Bronchial epithelial cell (primary cell): Measurements from ENCODE around the gene PHKA1. TPM values are rescaled to one million over a fixed set of nuclear protein-coding genes. Genes with fewer than 3 reads are reported as not detected.

Experiments
- DNase-seq: peaks from one replicate; pipeline ENCODE4 v3.0.0-alpha.2; 2010; ENCODE audit warnings: low read depth
- FAIRE-seq: peaks from 2 replicates; lab custom pipeline; 2011; peaks lifted over from hg19 to GRCh38; lab: Jason Lieb, UNC
- H3K27me3 ChIP-seq: 2 replicates; pipeline ENCODE4 v1.5.1; 2011; ENCODE audit warnings: low read length; ENCODE audit not compliant: control insufficient read depth, insufficient read depth
- H3K36me3 ChIP-seq: 2 replicates; pipeline ENCODE4 v1.5.1; 2011; ENCODE audit warnings: low read length; ENCODE audit not compliant: control insufficient read depth, insufficient read depth
- H3K4me3 ChIP-seq: 2 replicates; pipeline ENCODE4 v1.5.1; 2011; ENCODE audit warnings: mild to moderate bottlenecking, low read depth, low read length, control low read depth
- CTCF ChIP-seq: IDR thresholded peaks from 2 replicates; pipeline ENCODE4 v1.5.1; 2011; ENCODE audit warnings: mild to moderate bottlenecking, moderate library complexity, low read length, control low read depth, inconsistent platforms; ENCODE audit not compliant: insufficient read depth, severe bottlenecking
- total RNA-seq: library from RNA; depleted of rRNA; stranded (reverse); fragments of >200 nt; gene quantifications from 2 replicates; pipeline ENCODE4 v1.2.1, GENCODE V29; 2014

PHKA1 gene
- total RNA-seq, 1 donor from 2014 or later = 13.4 TPM

DNA sequence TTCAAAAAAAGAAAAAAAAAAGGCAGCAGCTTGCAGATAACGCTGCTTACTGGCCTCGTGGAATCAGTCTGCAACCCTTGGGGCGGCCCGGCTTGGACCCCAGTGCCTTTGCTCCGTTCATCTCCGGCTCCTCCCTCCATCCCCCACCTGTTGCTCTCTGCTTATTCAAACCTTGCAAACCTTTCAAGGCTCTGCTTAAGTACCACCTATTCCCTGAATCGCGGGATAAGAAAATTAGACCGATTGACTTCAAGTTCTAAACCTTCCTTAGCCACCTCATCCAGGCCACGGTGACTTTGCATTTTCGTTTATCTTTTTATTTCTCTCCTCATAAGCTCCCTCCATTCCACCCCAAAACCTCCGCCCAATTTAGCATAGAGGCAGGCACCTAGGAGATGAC, 1.4 kb upstream of the PHKA1 start:
- no peak for FAIRE-seq
- DNase-seq = no peak
- no peak overlapping the region for H3K4me3 ChIP-seq
- TF ChIP-seq CTCF = no peak
- H3K36me3 ChIP-seq = no peaks in the 10 kb centered on the region
- H3K27me3 ChIP-seq = no peaks in the 10 kb centered on the region

DNA sequence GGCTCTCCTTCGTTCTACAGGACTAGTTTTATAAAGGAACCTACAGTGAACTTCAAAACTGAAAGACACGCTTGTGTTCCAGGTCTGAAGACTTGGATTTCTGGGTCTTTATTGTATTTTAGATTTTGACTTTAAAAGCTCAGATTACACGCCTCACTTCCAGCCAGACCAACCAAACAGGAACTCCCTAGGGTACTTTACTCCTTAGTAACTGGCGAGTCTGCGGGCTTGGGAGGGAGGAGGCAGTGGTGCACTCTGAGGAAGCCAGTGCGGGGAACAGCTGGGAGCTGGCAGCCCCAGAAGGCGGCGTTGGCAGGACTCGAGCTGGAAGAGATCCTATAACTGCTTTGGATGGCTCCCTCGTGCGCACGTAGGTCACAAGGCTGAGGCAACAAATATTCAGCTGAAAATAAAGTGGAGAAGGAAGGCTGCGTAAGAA, 391 bp upstream of the PHKA1 start:
- Histone ChIP-seq H3K27me3 (no peaks in the 10 kb centered on the region), H3K36me3 (no peaks in the 10 kb centered on the region), H3K4me3 (peak overlapping the region; percentile 49)
- FAIRE-seq (no peak), DNase-seq (peak; percentile 53)
- peak; percentile 13 for TF ChIP-seq CTCF

- FAIRE-seq (no peak), DNase-seq (peak; percentile 15)
- Histone ChIP-seq H3K27me3 (no peaks in the 10 kb centered on the region), H3K36me3 (no peaks in the 10 kb centered on the region), H3K4me3 (peak overlapping the region; percentile 49)
- TF ChIP-seq CTCF = no peak
Measured at GRCh38 chrX:72713130-72713529, 976 bp downstream of the PHKA1 start.

DNA sequence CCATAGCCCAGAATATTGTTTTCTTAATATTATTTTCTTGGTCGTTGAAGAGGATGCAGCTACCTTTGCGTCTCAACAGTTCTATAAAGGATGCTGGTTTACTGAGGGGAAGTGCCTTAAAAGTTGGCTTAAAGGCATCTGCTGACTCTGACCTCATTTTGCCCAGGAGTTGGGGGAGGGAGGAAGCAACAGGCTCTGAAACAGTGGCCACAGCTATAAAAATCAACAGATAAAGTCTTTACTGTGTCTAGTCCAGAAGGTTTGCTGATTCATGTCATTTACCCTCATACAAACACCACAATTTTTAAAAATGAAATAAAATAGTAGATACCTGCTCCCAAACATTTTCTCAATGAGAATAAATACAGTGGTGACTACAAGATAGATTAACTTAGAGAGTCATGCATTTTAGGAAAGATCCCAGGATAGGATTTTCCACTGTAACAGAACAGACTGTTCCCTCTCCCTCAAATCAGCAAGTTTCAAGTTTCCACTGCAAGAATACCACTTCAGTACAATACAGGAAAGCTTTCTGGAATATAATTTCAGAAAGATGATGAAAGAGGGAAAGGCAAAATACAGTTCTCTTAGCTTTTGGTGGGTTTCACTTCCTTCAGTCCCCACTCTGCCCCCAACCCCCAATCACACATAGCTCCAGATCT, 1.9 kb downstream of the PHKA1 start:
- H3K27me3 ChIP-seq = no peaks in the 10 kb centered on the region
- TF ChIP-seq CTCF = no peak
- FAIRE-seq = no peak
- H3K4me3 ChIP-seq = no peak overlapping the region
- no peak for DNase-seq
- H3K36me3 ChIP-seq = no peaks in the 10 kb centered on the region

- TF ChIP-seq CTCF = no peak
- H3K27me3 ChIP-seq = no peaks in the 10 kb centered on the region
- DNase-seq (no peak), FAIRE-seq (no peak)
- H3K4me3 ChIP-seq = no peak overlapping the region
- no peaks in the 10 kb centered on the region for H3K36me3 ChIP-seq
Measured at GRCh38 chrX:72705814-72706213, 8.3 kb downstream of the PHKA1 start.

DNA sequence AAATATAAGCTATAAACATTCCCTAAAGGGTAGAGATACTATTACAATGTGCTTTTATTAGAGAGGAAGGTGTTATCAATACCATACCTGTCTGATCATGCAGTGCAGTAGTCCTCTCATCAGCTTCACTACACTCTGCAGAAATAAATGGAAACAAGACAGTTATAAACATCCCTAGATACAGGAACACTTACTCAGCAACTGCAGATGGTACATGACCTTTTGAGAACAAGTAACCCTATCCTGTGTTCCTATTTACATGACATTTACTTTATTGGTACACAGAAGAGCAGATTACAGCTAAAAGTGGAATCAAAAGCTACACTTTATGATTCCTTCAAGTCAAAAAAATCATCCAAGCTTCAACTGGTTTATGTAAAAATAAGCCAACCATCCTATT, 9.0 kb downstream of the PHKA1 start:
- TF ChIP-seq CTCF = no peak
- H3K4me3 ChIP-seq = no peak overlapping the region
- H3K36me3 ChIP-seq = no peaks in the 10 kb centered on the region
- H3K27me3 ChIP-seq = no peaks in the 10 kb centered on the region
- no peak for FAIRE-seq
- DNase-seq = no peak
